ENCODE measurements around the gene MRPS14.

- TF ChIP-seq CTCF (conservative IDR thresholded peaks at IDR 0.05) = no peak
- TF ChIP-seq ZFX (IDR thresholded peaks at IDR 0.05) = no peak
These were observed 48.5 kb downstream of the MRPS14 start for GRCh38 chr1:174974711-174975119.

Measured in C4-2B (cell line).